SK-N-SH (cell line): ENCODE measurements around the gene KIF18A. TPM values are rescaled to one million over a fixed set of nuclear protein-coding genes. Genes with fewer than 3 reads are reported as not detected.

ENCODE experiments used
- CTCF ChIA-PET: fragments of 300-600, 350-600 bp; formaldehyde crosslinking; extraction: SDS; loops from one replicate; lab custom pipeline; 2021; lab: Yijun Ruan, JAX
- POLR2A ChIA-PET: fragments of 350-600 bp; sonication (Branson Sonifier 250); formaldehyde crosslinking; extraction: SDS; loops from one replicate; lab custom pipeline; 2020; ENCODE audit warnings: antibody characterized with exemption, inconsistent platforms; lab: Yijun Ruan, JAX
- DNase-seq: peaks from one replicate; pipeline ENCODE4 v3.0.0; 2012
- H2AFZ ChIP-seq: fragments of 200-600 bp; sonication (generic); 2 replicates; pipeline ENCODE4 v1.8.1; 2016; ENCODE audit warnings: antibody characterized with exemption, mild to moderate bottlenecking, low read depth
- H3F3A ChIP-seq: fragments of 200-600 bp; sonication (generic); replicated peaks from 2 replicates; pipeline ENCODE3; 2016; ENCODE audit warnings: antibody characterized with exemption, mild to moderate bottlenecking; ENCODE audit not compliant: insufficient read depth
- H3K27ac ChIP-seq, 2 experiments: fragments of 200-500 bp in 1 of 2; fragments of 200-600 bp in 1 of 2; sonication (Bioruptor generic) in 1 of 2; sonication (generic), shearing (Covaris generic) in 1 of 2; 2 replicates each; pipeline versions ENCODE4 v1.5.1 to v1.6.1; 2014 to 2016; ENCODE audit warnings: low read depth in 2 of 2, inconsistent platforms in 1 of 2, low read length in 1 of 2, mild to moderate bottlenecking in 1 of 2, mixed read lengths in 1 of 2
- H3K27me3 ChIP-seq: fragments of 200-600 bp; sonication (generic), shearing (Covaris generic); 2 replicates; pipeline ENCODE4 v1.6.1; 2016; ENCODE audit warnings: mixed run types; ENCODE audit not compliant: insufficient read depth
- H3K36me3 ChIP-seq, 2 experiments: fragments of 200-500 bp in 1 of 2; fragments of 200-600 bp in 1 of 2; sonication (Bioruptor generic) in 1 of 2; sonication (generic) in 1 of 2; replicated peaks in 1 of 2; 2 replicates each; pipeline versions ENCODE3 to v1.5.1; 2014 to 2016; ENCODE audit warnings: low read length in 1 of 2, mild to moderate bottlenecking in 1 of 2; ENCODE audit not compliant: insufficient read depth in 2 of 2, control insufficient read depth in 1 of 2
- H3K4me1 ChIP-seq, 2 experiments: fragments of 200-500 bp in 1 of 2; fragments of 200-600 bp in 1 of 2; sonication (Bioruptor generic) in 1 of 2; sonication (generic), shearing (Covaris generic) in 1 of 2; 2 replicates each; pipeline versions ENCODE4 v1.5.1 to v1.6.1; 2014 to 2016; ENCODE audit warnings: low read depth in 1 of 2, low read length in 1 of 2, mixed run types in 1 of 2; ENCODE audit not compliant: insufficient read depth in 2 of 2, control insufficient read depth in 1 of 2
- H3K4me2 ChIP-seq: fragments of 200-600 bp; sonication (generic), shearing (Covaris generic); 2 replicates; pipeline ENCODE4 v1.6.1; 2017; ENCODE audit warnings: mixed run types
- H3K4me3 ChIP-seq, 2 experiments: fragments of 200-500 bp in 1 of 2; fragments of 200-600 bp in 1 of 2; sonication (Bioruptor generic) in 1 of 2; sonication (generic), shearing (Covaris generic) in 1 of 2; 2 replicates each; pipeline versions ENCODE4 v1.5.1 to v1.8.1; 2014 to 2016; ENCODE audit warnings: low read depth in 2 of 2, inconsistent platforms in 1 of 2, low read length in 1 of 2, mild to moderate bottlenecking in 1 of 2, mixed read lengths in 1 of 2, moderate library complexity in 1 of 2
- H3K79me2 ChIP-seq: fragments of 200-600 bp; sonication (generic); 2 replicates; pipeline ENCODE4 v1.8.1; 2017; ENCODE audit warnings: mild to moderate bottlenecking; ENCODE audit not compliant: insufficient read depth
- H3K9ac ChIP-seq: fragments of 200-600 bp; sonication (generic); 2 replicates; pipeline ENCODE4 v1.6.1; 2017; ENCODE audit warnings: mixed run types
- H3K9me2 ChIP-seq: fragments of 200-600 bp; sonication (generic); 2 replicates; pipeline ENCODE4 v1.6.1; 2017; ENCODE audit warnings: mixed run types
- H3K9me3 ChIP-seq: fragments of 200-600 bp; sonication (generic); 2 replicates; pipeline ENCODE4 v1.6.1; 2017; ENCODE audit warnings: mixed run types, mild to moderate bottlenecking, moderate library complexity
- H4K20me1 ChIP-seq: fragments of 200-600 bp; sonication (generic); 2 replicates; pipeline ENCODE4 v1.6.1; 2017; ENCODE audit warnings: mild to moderate bottlenecking, mixed run types; ENCODE audit not compliant: insufficient read depth
- CTCF ChIP-seq: fragments of 200-600 bp; sonication (generic); IDR thresholded peaks from 2 replicates; pipeline ENCODE4 v1.6.1; 2017; ENCODE audit warnings: antibody characterized with exemption, mild to moderate bottlenecking, moderate library complexity
- EP300 ChIP-seq, 2 experiments: IDR thresholded peaks; 2 replicates each; pipeline versions ENCODE4 v1.4.0 to v1.6.1; 2012; ENCODE audit warnings: borderline replicate concordance in 1 of 2, low read depth in 1 of 2, low read length in 1 of 2
- EZH2phosphoT487 ChIP-seq: fragments of 200-600 bp; sonication (generic); IDR thresholded peaks from 2 replicates; pipeline ENCODE4 v1.6.1; 2017; ENCODE audit warnings: low read depth, mixed run types, mild to moderate bottlenecking, antibody characterized with exemption, moderate library complexity, borderline replicate concordance
- FOXM1 ChIP-seq: IDR thresholded peaks from 2 replicates; pipeline ENCODE4 v1.4.0; 2012; ENCODE audit warnings: low read depth, mild to moderate bottlenecking
- GABPA ChIP-seq: IDR thresholded peaks from 2 replicates; pipeline ENCODE4 v1.4.0; 2012; ENCODE audit warnings: low read depth, mild to moderate bottlenecking
- JUND ChIP-seq: IDR thresholded peaks from 2 replicates; pipeline ENCODE4 v1.4.0; 2012
- MAX ChIP-seq: IDR thresholded peaks from 2 replicates; pipeline ENCODE4 v1.4.0; 2012; ENCODE audit warnings: low read depth
- MXI1 ChIP-seq: IDR thresholded peaks from 2 replicates; pipeline ENCODE4 v1.6.1; 2012; ENCODE audit warnings: mild to moderate bottlenecking, low read depth, low read length, improper control_type of control experiment
- RCOR1 ChIP-seq: fragments of 150-350 bp; IDR thresholded peaks from 2 replicates; pipeline ENCODE4 v1.6.1; 2017; ENCODE audit warnings: antibody characterized with exemption, low read length
- RFX5 ChIP-seq: IDR thresholded peaks from 2 replicates; pipeline ENCODE4 v1.6.1; 2012; ENCODE audit warnings: mild to moderate bottlenecking, improper control_type of control experiment, low read length
- SMC3 ChIP-seq: IDR thresholded peaks from 2 replicates; pipeline ENCODE4 v1.6.1; 2012; ENCODE audit warnings: low read depth, low read length, improper control_type of control experiment
- USF1 ChIP-seq: IDR thresholded peaks from 2 replicates; pipeline ENCODE4 v1.4.0; 2012; ENCODE audit warnings: low read depth, borderline replicate concordance
- WGBS: methylation state at CpG from one replicate; pipeline ENCODE4 v1.1.6; 2017; ENCODE audit warnings: low lambda C conversion rate; 5-methylcytosine and 5-hydroxymethylcytosine counted together
- polyA plus RNA-seq, 3 experiments: library from polyadenylated mRNA; depleted of rRNA; stranded (reverse); fragments of >200 nt; gene quantifications; 2 replicates each; pipeline ENCODE4 v1.2.3, GENCODE V29; 2012
- TF ChIP-seq, protein P1 (sequence below): IDR thresholded peaks from 2 replicates; pipeline ENCODE4 v1.6.1; 2012; ENCODE audit warnings: mild to moderate bottlenecking, low read depth, low read length, moderate library complexity

KIF18A gene
- polyA plus RNA-seq, 1 of the 3 experiments (the other 2 are of a cell fraction): 3.8 TPM

DNA sequence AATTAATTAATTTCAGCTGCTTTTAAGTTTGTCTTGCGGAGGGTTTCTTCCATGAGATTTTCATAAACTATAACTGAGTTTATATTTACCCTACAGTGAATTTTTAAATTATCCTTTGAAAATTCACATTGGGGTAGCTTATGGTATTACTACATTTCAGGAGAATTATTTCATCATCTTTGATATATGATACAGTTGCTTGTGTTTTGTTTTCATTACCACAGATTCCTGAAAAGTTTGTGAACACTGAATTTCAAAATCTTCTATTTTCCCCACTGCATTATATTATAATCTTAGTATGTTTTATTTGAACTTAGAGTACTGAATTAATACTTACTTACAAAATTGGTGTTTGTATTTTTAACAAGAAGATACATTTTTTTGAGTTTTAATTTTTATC, 24.6 kb upstream of the KIF18A start:
- Histone ChIP-seq H3K27me3 (no peaks in the 10 kb centered on the region), H3K9me2 (no peaks in the 10 kb centered on the region), H4K20me1 (no peaks in the 10 kb centered on the region), H3K79me2 (no peaks in the 10 kb centered on the region), H2AFZ (no peak overlapping the region), H3K36me3 (peaks cover 12 to 68% of the 10 kb centered on the region in 2 experiments), H3F3A (no peaks in the 10 kb centered on the region), H3K4me1 (no peaks in the 10 kb centered on the region), H3K9me3 (no peaks in the 10 kb centered on the region), H3K4me3 (no peak overlapping the region), H3K27ac (no peak overlapping the region), H3K9ac (no peak overlapping the region), H3K4me2 (no peak overlapping the region)
- TF ChIP-seq, protein P1, sequence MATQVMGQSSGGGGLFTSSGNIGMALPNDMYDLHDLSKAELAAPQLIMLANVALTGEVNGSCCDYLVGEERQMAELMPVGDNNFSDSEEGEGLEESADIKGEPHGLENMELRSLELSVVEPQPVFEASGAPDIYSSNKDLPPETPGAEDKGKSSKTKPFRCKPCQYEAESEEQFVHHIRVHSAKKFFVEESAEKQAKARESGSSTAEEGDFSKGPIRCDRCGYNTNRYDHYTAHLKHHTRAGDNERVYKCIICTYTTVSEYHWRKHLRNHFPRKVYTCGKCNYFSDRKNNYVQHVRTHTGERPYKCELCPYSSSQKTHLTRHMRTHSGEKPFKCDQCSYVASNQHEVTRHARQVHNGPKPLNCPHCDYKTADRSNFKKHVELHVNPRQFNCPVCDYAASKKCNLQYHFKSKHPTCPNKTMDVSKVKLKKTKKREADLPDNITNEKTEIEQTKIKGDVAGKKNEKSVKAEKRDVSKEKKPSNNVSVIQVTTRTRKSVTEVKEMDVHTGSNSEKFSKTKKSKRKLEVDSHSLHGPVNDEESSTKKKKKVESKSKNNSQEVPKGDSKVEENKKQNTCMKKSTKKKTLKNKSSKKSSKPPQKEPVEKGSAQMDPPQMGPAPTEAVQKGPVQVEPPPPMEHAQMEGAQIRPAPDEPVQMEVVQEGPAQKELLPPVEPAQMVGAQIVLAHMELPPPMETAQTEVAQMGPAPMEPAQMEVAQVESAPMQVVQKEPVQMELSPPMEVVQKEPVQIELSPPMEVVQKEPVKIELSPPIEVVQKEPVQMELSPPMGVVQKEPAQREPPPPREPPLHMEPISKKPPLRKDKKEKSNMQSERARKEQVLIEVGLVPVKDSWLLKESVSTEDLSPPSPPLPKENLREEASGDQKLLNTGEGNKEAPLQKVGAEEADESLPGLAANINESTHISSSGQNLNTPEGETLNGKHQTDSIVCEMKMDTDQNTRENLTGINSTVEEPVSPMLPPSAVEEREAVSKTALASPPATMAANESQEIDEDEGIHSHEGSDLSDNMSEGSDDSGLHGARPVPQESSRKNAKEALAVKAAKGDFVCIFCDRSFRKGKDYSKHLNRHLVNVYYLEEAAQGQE: no peak
- no peak for TF ChIP-seq JUND
- TF ChIP-seq SMC3: no peak
- TF ChIP-seq FOXM1: no peak
- TF ChIP-seq EP300 (IDR thresholded peaks at IDR 0.05; ENCODE audit: borderline replicate concordance in 1 of 2, low read depth in 1 of 2, low read length in 1 of 2): no peak
- TF ChIP-seq RCOR1: no peak
- TF ChIP-seq USF1: no peak
- TF ChIP-seq GABPA: no peak
- no peak for TF ChIP-seq MAX
- TF ChIP-seq MXI1: no peak
- 91% methylated on average over 1 of the region's 1 CpG for WGBS
- POLR2A ChIA-PET: no interaction called here
- DNase-seq: no peak
- CTCF ChIA-PET: no interaction called here

GRCh38 chr11:28123151-28123581, 15.2 kb upstream of the KIF18A start:
- Histone ChIP-seq H3K4me2 (no peak overlapping the region), H3K79me2 (peaks cover 26% of the 10 kb centered on the region; the same call in 1 of the 2 replicates), H3K9me2 (no peaks in the 10 kb centered on the region), H3K27me3 (no peaks in the 10 kb centered on the region), H3F3A (no peaks in the 10 kb centered on the region), H3K36me3 (peaks cover 19 to 50% of the 10 kb centered on the region in 2 experiments), H3K9ac (no peak overlapping the region), H3K9me3 (no peaks in the 10 kb centered on the region), H4K20me1 (no peaks in the 10 kb centered on the region), H3K4me1 (peaks cover 0 to 7% of the 10 kb centered on the region in 2 experiments; a peak in 3 of 4 replicates), H2AFZ (no peak overlapping the region), H3K27ac (peak overlapping the region in 1 of 2 experiments; percentile 34; a peak in 3 of 4 replicates), H3K4me3 (no peak overlapping the region)
- 85% methylated on average over 3 of the region's 3 CpGs for WGBS
- ChIA-PET CTCF (no interaction called here), POLR2A (no interaction called here)
- TF ChIP-seq RFX5 (no peak), JUND (no peak), EZH2phosphoT487 (no peak), CTCF (no peak), RCOR1 (no peak), MXI1 (no peak)
- no peak for DNase-seq
